ENCODE measurements around the gene SCG2.

SCG2 gene

DNA sequence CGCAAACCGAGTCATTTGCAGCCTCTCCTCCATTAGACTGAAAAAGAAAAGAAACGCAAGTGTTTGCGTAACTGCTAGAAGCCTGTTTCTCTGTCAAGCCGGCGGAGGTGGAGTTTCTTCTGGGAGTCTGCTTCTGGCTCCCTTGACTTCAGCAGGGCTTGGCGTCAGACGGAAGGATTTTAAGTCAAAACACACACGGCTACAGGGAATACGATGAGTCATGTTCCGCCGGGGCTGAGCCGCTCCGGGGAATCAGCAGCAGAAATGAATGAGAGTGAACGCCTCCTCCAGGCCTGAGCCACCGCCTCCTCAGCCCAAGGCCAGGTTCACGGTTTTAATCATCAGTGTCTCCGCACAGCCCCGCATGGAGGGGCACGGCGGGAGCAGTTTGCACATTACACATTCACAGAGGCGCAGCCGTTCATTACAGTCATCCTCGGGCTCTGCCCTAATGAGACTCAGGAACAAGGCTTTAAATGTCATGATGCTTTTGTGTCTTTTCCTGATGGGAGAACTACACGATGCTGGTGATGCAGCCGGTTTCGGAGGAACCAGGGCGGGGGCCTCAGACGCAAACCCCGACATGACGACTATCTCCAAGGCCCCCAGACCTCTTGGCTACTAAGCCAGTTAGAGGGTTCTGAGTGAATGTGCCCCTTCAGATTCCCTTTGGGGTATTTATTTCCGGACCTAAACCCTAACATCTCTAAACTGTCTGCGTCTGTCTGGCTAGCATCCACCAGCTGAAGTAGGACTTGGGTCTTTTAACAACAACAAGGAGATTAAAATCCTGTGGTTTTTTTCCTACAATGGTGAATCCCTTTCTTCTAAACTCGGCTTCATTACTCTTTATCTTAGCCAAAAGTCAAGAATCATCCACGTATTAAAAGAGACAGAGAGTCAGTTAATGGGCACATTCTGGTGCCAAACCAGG is 11.1 kb upstream of the SCG2 start:
- H3K27me3 ChIP-seq (ENCODE audit: control insufficient read depth, insufficient read depth, low read length) = no peaks in the 10 kb centered on the region
- peak overlapping the region; percentile 26 for H3K4me3 ChIP-seq (ENCODE audit: low read depth, low read length)
- H3K36me3 ChIP-seq (ENCODE audit: control insufficient read depth, insufficient read depth, low read length) = no peaks in the 10 kb centered on the region
- H3K4me2 ChIP-seq (ENCODE audit: low read length) = peak overlapping the region; percentile 58
- H3K4me1 ChIP-seq = peaks cover 11% of the 10 kb centered on the region
- no peaks in the 10 kb centered on the region for H3K79me2 ChIP-seq
- TF ChIP-seq, protein P1, sequence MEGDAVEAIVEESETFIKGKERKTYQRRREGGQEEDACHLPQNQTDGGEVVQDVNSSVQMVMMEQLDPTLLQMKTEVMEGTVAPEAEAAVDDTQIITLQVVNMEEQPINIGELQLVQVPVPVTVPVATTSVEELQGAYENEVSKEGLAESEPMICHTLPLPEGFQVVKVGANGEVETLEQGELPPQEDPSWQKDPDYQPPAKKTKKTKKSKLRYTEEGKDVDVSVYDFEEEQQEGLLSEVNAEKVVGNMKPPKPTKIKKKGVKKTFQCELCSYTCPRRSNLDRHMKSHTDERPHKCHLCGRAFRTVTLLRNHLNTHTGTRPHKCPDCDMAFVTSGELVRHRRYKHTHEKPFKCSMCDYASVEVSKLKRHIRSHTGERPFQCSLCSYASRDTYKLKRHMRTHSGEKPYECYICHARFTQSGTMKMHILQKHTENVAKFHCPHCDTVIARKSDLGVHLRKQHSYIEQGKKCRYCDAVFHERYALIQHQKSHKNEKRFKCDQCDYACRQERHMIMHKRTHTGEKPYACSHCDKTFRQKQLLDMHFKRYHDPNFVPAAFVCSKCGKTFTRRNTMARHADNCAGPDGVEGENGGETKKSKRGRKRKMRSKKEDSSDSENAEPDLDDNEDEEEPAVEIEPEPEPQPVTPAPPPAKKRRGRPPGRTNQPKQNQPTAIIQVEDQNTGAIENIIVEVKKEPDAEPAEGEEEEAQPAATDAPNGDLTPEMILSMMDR (IDR thresholded peaks at IDR 0.05) = no peak
- H3K27ac ChIP-seq = peak overlapping the region; percentile 88
- H3K9ac ChIP-seq = no peak overlapping the region
- H2AFZ ChIP-seq = peak overlapping the region; percentile 84
- no peaks in the 10 kb centered on the region for H3K9me3 ChIP-seq (ENCODE audit: control insufficient read depth, low read length)

DNA sequence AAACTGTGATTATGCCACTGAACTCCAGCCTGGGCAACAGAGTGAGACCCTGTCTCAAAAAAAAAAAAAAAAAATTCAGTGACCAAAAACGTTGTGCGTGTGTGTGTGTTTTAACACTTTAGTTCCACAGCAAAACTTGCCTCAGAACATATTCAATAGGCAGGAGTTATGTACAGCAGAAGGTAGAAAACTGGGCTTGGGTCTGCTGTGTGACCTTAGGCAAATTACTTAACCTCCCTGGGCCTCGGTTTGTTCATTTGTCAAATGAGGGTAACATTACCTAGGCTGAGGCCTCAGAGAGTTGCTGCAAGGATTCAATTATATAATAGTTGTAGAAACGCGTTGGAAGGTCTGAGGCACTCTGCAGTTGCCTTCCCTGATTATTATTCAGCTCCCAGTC is 10.3 kb upstream of the SCG2 start:
- Histone ChIP-seq H3K27ac (peak overlapping the region; percentile 88), H3K4me2 (ENCODE audit: low read length) (peak overlapping the region; percentile 58), H3K79me2 (no peaks in the 10 kb centered on the region), H3K27me3 (ENCODE audit: control insufficient read depth, insufficient read depth, low read length) (no peaks in the 10 kb centered on the region), H3K36me3 (ENCODE audit: control insufficient read depth, insufficient read depth, low read length) (no peaks in the 10 kb centered on the region), H3K9me3 (ENCODE audit: control insufficient read depth, low read length) (no peaks in the 10 kb centered on the region), H2AFZ (peak overlapping the region; percentile 84), H3K4me1 (peaks cover 11% of the 10 kb centered on the region), H3K9ac (no peak overlapping the region), H3K4me3 (ENCODE audit: low read depth, low read length) (no peak overlapping the region)
- TF ChIP-seq, protein P1 (IDR thresholded peaks at IDR 0.05) = no peak

- Histone ChIP-seq H3K27me3 (ENCODE audit: control insufficient read depth, insufficient read depth, low read length) (no peaks in the 10 kb centered on the region), H2AFZ (no peak overlapping the region), H3K79me2 (no peaks in the 10 kb centered on the region), H3K4me1 (peaks cover 11% of the 10 kb centered on the region), H3K36me3 (ENCODE audit: control insufficient read depth, insufficient read depth, low read length) (no peaks in the 10 kb centered on the region), H3K4me3 (ENCODE audit: low read depth, low read length) (no peak overlapping the region), H3K9me3 (ENCODE audit: control insufficient read depth, low read length) (no peaks in the 10 kb centered on the region), H3K4me2 (ENCODE audit: low read length) (no peak overlapping the region), H3K9ac (no peak overlapping the region), H3K27ac (no peak overlapping the region)
- TF ChIP-seq, protein P1 (IDR thresholded peaks at IDR 0.05) = no peak
These were observed 8.9 kb upstream of the SCG2 start for GRCh38 chr2:223611061-223611460.

DNA sequence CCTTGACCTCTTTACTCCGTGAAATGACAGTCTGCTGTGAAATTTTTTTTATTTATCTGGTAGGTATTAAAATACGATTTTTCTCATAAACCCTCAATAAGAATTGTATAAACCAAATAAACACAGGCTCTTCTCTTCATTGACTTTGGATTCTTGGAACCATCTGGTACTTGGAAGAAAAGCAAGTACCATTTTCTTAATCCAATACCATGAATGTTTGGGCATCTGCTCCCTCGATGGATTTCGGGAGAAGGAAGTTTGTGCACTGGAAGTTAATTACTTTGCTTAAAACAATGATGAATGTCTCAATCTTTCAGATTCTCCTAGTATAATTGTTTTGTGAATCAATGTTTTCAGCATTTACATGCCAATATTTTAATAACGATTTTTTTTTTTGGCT is 5.3 kb upstream of the SCG2 start:
- Histone ChIP-seq H3K27ac (no peak overlapping the region), H3K4me1 (peaks cover under 1% of the 10 kb centered on the region), H3K9me3 (ENCODE audit: control insufficient read depth, low read length) (no peaks in the 10 kb centered on the region), H3K4me3 (ENCODE audit: low read depth, low read length) (no peak overlapping the region), H3K36me3 (ENCODE audit: control insufficient read depth, insufficient read depth, low read length) (no peaks in the 10 kb centered on the region), H3K27me3 (ENCODE audit: control insufficient read depth, insufficient read depth, low read length) (no peaks in the 10 kb centered on the region), H3K9ac (no peak overlapping the region), H3K4me2 (ENCODE audit: low read length) (no peak overlapping the region), H2AFZ (no peak overlapping the region), H3K79me2 (no peaks in the 10 kb centered on the region)
- TF ChIP-seq, protein P1 (IDR thresholded peaks at IDR 0.05) = no peak
